ENCODE measurements around the gene FADS6. TPM values are rescaled to one million over a fixed set of nuclear protein-coding genes. Genes with fewer than 3 reads are reported as not detected.

The FADS6 gene
- total RNA-seq, 1 experiment from 2014 or later: not detected

GRCh38 chr17:74842599-74843351 lies 50.7 kb downstream of the FADS6 start:
- ATAC-seq (peak; percentile 91), DNase-seq (ENCODE audit: low read depth, low spot score) (no peak)
- peak overlapping the region; percentile 50 to 52 for H3K4me3 ChIP-seq (ENCODE audit: low read depth in 2 of 2, low read length in 2 of 2)
- POLR2A ChIA-PET: interaction anchor here (0.6 kb wide), 2 partner anchors 20 to 25 kb away, joined by 5 read pairs; no protein-coding TSS in a partner anchor
- in situ Hi-C loops (cut with HindIII; ENCODE audit: low pct_unique_long_range_greater_than_20kb, low sequenced_read_pairs) (no loop called here), intact Hi-C loops (cut with micrococcal nuclease; ENCODE audit: unreplicated experiment) (no loop called here)
- no peaks in the 10 kb centered on the region for H3K36me3 ChIP-seq (ENCODE audit: control insufficient read depth, insufficient read depth, low read length)
- peak overlapping the region; percentile 66 for H3K27ac ChIP-seq (ENCODE audit: low read length)
- peaks cover 12% of the 10 kb centered on the region for H3K4me1 ChIP-seq (ENCODE audit: control insufficient read depth, insufficient read depth, low read length)
- CTCF ChIA-PET: interaction anchor here (0.5 to 1.8 kb wide), 15 partner anchors 8 to 682 kb away, joined by 3 to 24 read pairs (median 6); partner anchors contain the start of genes FDXR, GRIN2C and LLGL2
- BruUV-seq (replicated peaks): no TSS peak
- H3K9me3 ChIP-seq (ENCODE audit: control insufficient read depth, insufficient read depth, low read depth, low read length): no peaks in the 10 kb centered on the region
- no peaks in the 10 kb centered on the region for H3K27me3 ChIP-seq (ENCODE audit: control insufficient read depth, insufficient read depth, low read length)
- TF ChIP-seq TCF7L2 (IDR thresholded peaks at IDR 0.05; ENCODE audit: low read depth, low read length) (no peak), REST (IDR thresholded peaks at IDR 0.05; ENCODE audit: insufficient read depth in 1 of 2, low read depth in 2 of 2, low read length in 1 of 2) (no peak), CTCF (IDR thresholded peaks at IDR 0.05) (peak; percentile 94), SIN3A (IDR thresholded peaks at IDR 0.05; ENCODE audit: borderline replicate concordance, insufficient read depth, low read depth, low read length) (no peak), POLR2AphosphoS5 (IDR thresholded peaks at IDR 0.05; ENCODE audit: low read depth, low read length) (0 out of 2 replicates have a peak, but pooled peaks have one; percentile 16)

- ChIA-PET POLR2A (no interaction called here), CTCF (interaction anchor here (0.5 to 1.8 kb wide), 11 partner anchors 12 to 683 kb away, joined by 3 to 24 read pairs (median 6); partner anchors contain the start of genes FDXR, GRIN2C and LLGL2)
- in situ Hi-C loops (cut with HindIII; ENCODE audit: low pct_unique_long_range_greater_than_20kb, low sequenced_read_pairs): no loop called here
- peak overlapping the region; percentile 30 to 52 for H3K4me3 ChIP-seq (ENCODE audit: low read depth in 2 of 2, low read length in 2 of 2)
- peak overlapping the region; percentile 66 for H3K27ac ChIP-seq (ENCODE audit: low read length)
- BruUV-seq (replicated peaks): no TSS peak
- intact Hi-C loops (cut with micrococcal nuclease; ENCODE audit: unreplicated experiment): no loop called here
- peaks cover 12% of the 10 kb centered on the region for H3K4me1 ChIP-seq (ENCODE audit: control insufficient read depth, insufficient read depth, low read length)
- H3K9me3 ChIP-seq (ENCODE audit: control insufficient read depth, insufficient read depth, low read depth, low read length): no peaks in the 10 kb centered on the region
- H3K27me3 ChIP-seq (ENCODE audit: control insufficient read depth, insufficient read depth, low read length): no peaks in the 10 kb centered on the region
- DNase-seq (ENCODE audit: low read depth, low spot score) (no peak), ATAC-seq (peak; percentile 43)
- H3K36me3 ChIP-seq (ENCODE audit: control insufficient read depth, insufficient read depth, low read length): no peaks in the 10 kb centered on the region
- TF ChIP-seq SIN3A (IDR thresholded peaks at IDR 0.05; ENCODE audit: borderline replicate concordance, insufficient read depth, low read depth, low read length) (no peak), REST (IDR thresholded peaks at IDR 0.05; ENCODE audit: insufficient read depth in 1 of 2, low read depth in 2 of 2, low read length in 1 of 2) (no peak), POLR2AphosphoS5 (IDR thresholded peaks at IDR 0.05; ENCODE audit: low read depth, low read length) (no peak), TCF7L2 (IDR thresholded peaks at IDR 0.05; ENCODE audit: low read depth, low read length) (no peak), CTCF (IDR thresholded peaks at IDR 0.05) (no peak)
Measured at GRCh38 chr17:74842146-74842598, 51.3 kb downstream of the FADS6 start.

Data from Panc1 (cell line).